ENCODE measurements around the gene PXMP2. TPM values are rescaled to one million over a fixed set of nuclear protein-coding genes. Genes with fewer than 3 reads are reported as not detected.

Gene PXMP2
- total and polyA plus RNA-seq, 2 of the 8 experiments (the other 6 are each of a cell fraction or from before 2014, with no cell fraction given), result 13.8 to 15.1 TPM

DNA sequence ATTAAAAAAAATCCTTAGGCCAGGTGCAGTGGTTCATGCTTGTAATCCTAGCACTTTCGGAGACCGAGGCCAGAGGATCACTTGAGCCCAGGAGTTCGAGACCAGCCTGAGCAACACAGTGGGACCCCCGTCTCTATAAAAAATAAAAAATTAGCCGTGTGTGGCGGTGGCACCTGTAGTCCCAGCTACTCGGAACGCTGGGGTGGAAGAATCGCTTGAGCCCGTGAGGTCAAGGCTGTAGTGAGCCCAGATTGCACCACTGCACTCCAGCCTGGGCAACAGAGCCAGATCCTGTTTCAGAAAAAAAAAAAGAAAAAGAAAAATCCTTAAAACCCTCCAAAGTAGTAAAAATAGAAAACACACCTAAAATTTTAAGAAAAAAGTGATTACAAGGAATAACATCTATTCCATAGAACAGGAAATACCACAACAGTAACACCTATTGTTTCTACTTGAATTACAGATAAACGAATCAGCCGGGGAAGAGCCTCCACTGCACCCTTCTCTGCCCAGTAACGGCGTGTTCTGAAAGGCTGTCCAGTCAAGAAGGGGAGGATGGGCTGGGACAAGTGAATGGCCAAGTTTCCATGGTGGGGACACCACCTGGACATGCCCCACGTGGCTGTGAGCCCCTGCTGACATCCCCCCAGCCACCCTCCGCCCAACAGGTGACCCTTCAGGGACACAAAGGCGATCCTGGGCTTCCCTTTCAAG lies 18.1 kb upstream of the PXMP2 start:
- WGBS, 2 experiments (ENCODE audit: extremely low coverage in 1 of 2, insufficient coverage in 1 of 2, insufficient read length in 1 of 2, insufficient replicate concordance in 2 of 2, low coverage in 1 of 2, low lambda C conversion rate in 2 of 2, missing lambda C conversion rate in 1 of 2), result 94% methylated on average over 17 of the region's 17 CpGs; no CpG with 5 or more reads in 1 of the 2 experiments
- Histone ChIP-seq H3K4me3 (ENCODE audit: extremely low read depth in 1 of 4, insufficient read depth in 2 of 4, low read depth in 3 of 4, low read length in 4 of 4) (no peak overlapping the region), H2BK120ac (replicated peaks; ENCODE audit: low read depth, low read length) (no peak overlapping the region), H3K23ac (ENCODE audit: insufficient read length) (no peak overlapping the region), H2BK5ac (ENCODE audit: low read depth, low read length) (peak overlapping the region; percentile 52; the same call in 1 of the 2 replicates), H2BK20ac (ENCODE audit: low read length) (no peak overlapping the region), H3K79me1 (ENCODE audit: low read depth, low read length) (no peaks in the 10 kb centered on the region), H3K56ac (replicated peaks; ENCODE audit: insufficient read length, low read depth, low read length) (no peak overlapping the region), H3K23me2 (ENCODE audit: low read depth, low read length) (no peaks in the 10 kb centered on the region; the same call in 1 of the 2 replicates), H2AK5ac (ENCODE audit: low read depth, low read length) (no peak overlapping the region), H3K9me3 (ENCODE audit: insufficient read depth in 2 of 2, low read depth in 1 of 2, low read length in 1 of 2) (no peaks in the 10 kb centered on the region), H4K91ac (replicated peaks; ENCODE audit: insufficient read length, low read length) (no peak overlapping the region), H4K20me1 (replicated peaks in 1 of 2; ENCODE audit: control insufficient read depth in 1 of 2, insufficient read depth in 2 of 2, low read length in 2 of 2) (peaks cover 4 to 21% of the 10 kb centered on the region in 2 experiments), H2AFZ (ENCODE audit: low read length) (no peak overlapping the region), H3K4me2 (ENCODE audit: insufficient read depth in 1 of 2, low read depth in 2 of 2, low read length in 2 of 2) (no peak overlapping the region), H3K27ac (ENCODE audit: low read depth, low read length) (no peak overlapping the region), H3K14ac (ENCODE audit: insufficient read length) (no peak overlapping the region), H2BK12ac (ENCODE audit: low read depth, low read length) (no peak overlapping the region), H3K4me1 (replicated peaks in 1 of 4; ENCODE audit: control insufficient read depth in 3 of 4, insufficient read depth in 4 of 4, low read length in 3 of 4) (no peaks in the 10 kb centered on the region), H3K27me3 (replicated peaks in 1 of 4; ENCODE audit: control insufficient read depth in 3 of 4, extremely low read depth in 1 of 4, insufficient read depth in 3 of 4, low read length in 3 of 4) (no peaks in the 10 kb centered on the region), H3K9ac (replicated peaks in 1 of 4; ENCODE audit: extremely low read depth in 1 of 4, low read depth in 3 of 4, low read length in 3 of 4) (no peak overlapping the region), H4K5ac (ENCODE audit: insufficient read length, low read depth, low read length) (no peak overlapping the region), H4K8ac (ENCODE audit: extremely low read depth, insufficient read depth, low read length) (no peak overlapping the region), H3K18ac (ENCODE audit: extremely low read depth, low read length) (no peak overlapping the region), H2BK15ac (ENCODE audit: low read length) (no peak overlapping the region), H3K79me2 (ENCODE audit: control insufficient read depth in 1 of 2, insufficient read depth in 2 of 2, low read length in 2 of 2) (no peaks in the 10 kb centered on the region), H3K36me3 (ENCODE audit: control insufficient read depth in 2 of 4, insufficient read depth in 4 of 4, low read length in 3 of 4) (peaks cover 46 to 88% (median 73%) of the 10 kb centered on the region in 4 experiments; a peak in 7 of 8 replicates), H3K4ac (replicated peaks; ENCODE audit: insufficient read length, low read depth, low read length) (no peak overlapping the region)
- no peak for FAIRE-seq
- ChIA-PET POLR2A (ENCODE audit: partially characterized antibody) (interaction anchor here (0.6 kb wide), 1 partner anchor 69 kb away, joined by 3 read pairs; no protein-coding TSS in a partner anchor), CTCF (ENCODE audit: partially characterized antibody) (interaction anchor here (0.7 to 0.9 kb wide), 2 partner anchors 68 to 96 kb away, joined by 3 read pairs; no protein-coding TSS in a partner anchor)
- DNase-seq (ENCODE audit: low read depth in 1 of 2, low spot score in 2 of 2), result no peak
- TF ChIP-seq JUND (IDR thresholded peaks at IDR 0.05; ENCODE audit: low read length), result no peak
- no peak for TF ChIP-seq CHD2 (IDR thresholded peaks at IDR 0.05; ENCODE audit: low read length)
- no peak for TF ChIP-seq SP1 (IDR thresholded peaks at IDR 0.05; ENCODE audit: low read depth, low read length)
- TF ChIP-seq YY1 (IDR thresholded peaks at IDR 0.05; ENCODE audit: low read depth, low read length), result no peak
- TF ChIP-seq PHF8 (conservative IDR thresholded peaks at IDR 0.05; ENCODE audit: low read depth, low read length), result no peak
- TF ChIP-seq TEAD4 (IDR thresholded peaks at IDR 0.05; ENCODE audit: low read depth, low read length), result no peak
- TF ChIP-seq E2F6 (IDR thresholded peaks at IDR 0.05), result no peak
- TF ChIP-seq BCL11A (IDR thresholded peaks at IDR 0.05; ENCODE audit: low read depth in 2 of 2, low read length in 2 of 2), result no peak
- TF ChIP-seq KDM1A (IDR thresholded peaks at IDR 0.05; ENCODE audit: borderline replicate concordance, low read length), result no peak
- no peak for TF ChIP-seq SIN3A (conservative IDR thresholded peaks at IDR 0.05 in 1 of 2, IDR thresholded peaks at IDR 0.05 in 1 of 2; ENCODE audit: low read depth in 1 of 2, low read length in 2 of 2)
- no peak for TF ChIP-seq TAF7 (optimal IDR thresholded peaks at IDR 0.05; ENCODE audit: borderline replicate concordance, low read depth, low read length)
- no peak for TF ChIP-seq HDAC6 (IDR thresholded peaks at IDR 0.05; ENCODE audit: low read depth, low read length)
- no peak for TF ChIP-seq POU5F1 (IDR thresholded peaks at IDR 0.05; ENCODE audit: low read depth, low read length)
